Stimulated activated CD8-positive, alpha-beta memory T cell treated with anti-CD3 and anti-CD28 coated beads, Interleukin-12 subunit alpha, Interleukin-12 subunit beta, amount 100 ng/mL, for 24 hours (primary cell): ENCODE data around the gene KATNA1.
"Not testable (repeated sequence)": the region's sequence is repeated elsewhere in the genome, so short reads cannot be mapped to it uniquely, and the experiment has no call there.

ENCODE experiments used
- DNase-seq: peaks from one replicate; pipeline ENCODE4 v3.0.0-alpha.2; 2020; ENCODE audit errors: extremely low read depth

The KATNA1 gene

GRCh38 chr6:149648148-149649145 lies at the start of gene KATNA1:
Gene KATNA1 (minus strand): TSS chr6:149648714. CDS start chr6:149638547, 10,167 bp downstream.
- peak; percentile 72 for DNase-seq

- no peak for DNase-seq
These were observed 49.7 kb upstream of the KATNA1 start for GRCh38 chr6:149698175-149698574.

- no peak for DNase-seq
These were observed 48.4 kb upstream of the KATNA1 start for GRCh38 chr6:149696901-149697300.

GRCh38 chr6:149694921-149695320 lies 46.4 kb upstream of the KATNA1 start:
- DNase-seq, result no peak

GRCh38 chr6:149691201-149691600 lies 42.7 kb upstream of the KATNA1 start:
- no peak for DNase-seq

GRCh38 chr6:149686230-149686629 lies 37.7 kb upstream of the KATNA1 start:
- DNase-seq, result no peak

GRCh38 chr6:149683256-149683859 lies 34.8 kb upstream of the KATNA1 start:
- no peak for DNase-seq

- not testable (repeated sequence) for DNase-seq
These were observed 33.3 kb upstream of the KATNA1 start for GRCh38 chr6:149681845-149682244.

- no peak for DNase-seq
These were observed 32.7 kb upstream of the KATNA1 start for GRCh38 chr6:149681209-149681608.

- DNase-seq, result no peak
These were observed 32.0 kb upstream of the KATNA1 start for GRCh38 chr6:149680503-149680902.

GRCh38 chr6:149672265-149672664 lies 23.8 kb upstream of the KATNA1 start:
- DNase-seq, result not testable (repeated sequence)

GRCh38 chr6:149660028-149660427 lies 11.5 kb upstream of the KATNA1 start:
- DNase-seq, result no peak

GRCh38 chr6:149657441-149657840 lies 8.9 kb upstream of the KATNA1 start:
- no peak for DNase-seq

- no peak for DNase-seq
These were observed 2.5 kb upstream of the KATNA1 start for GRCh38 chr6:149651056-149651455.

- no peak for DNase-seq
These were observed 1.9 kb downstream of the KATNA1 start for GRCh38 chr6:149646599-149646998.

GRCh38 chr6:149642829-149643580 lies 5.5 kb downstream of the KATNA1 start:
- DNase-seq, result no peak

- DNase-seq, result no peak
These were observed 12.4 kb downstream of the KATNA1 start for GRCh38 chr6:149636124-149636523.

- no peak for DNase-seq
These were observed 14.2 kb downstream of the KATNA1 start for GRCh38 chr6:149634315-149634714.

- DNase-seq, result no peak
These were observed 19.5 kb downstream of the KATNA1 start for GRCh38 chr6:149628875-149629510.

GRCh38 chr6:149627672-149628071 lies 20.8 kb downstream of the KATNA1 start:
- no peak for DNase-seq

- DNase-seq, result no peak
These were observed 32.7 kb downstream of the KATNA1 start for GRCh38 chr6:149615805-149616204.

GRCh38 chr6:149614337-149614736 lies 34.2 kb downstream of the KATNA1 start:
- no peak for DNase-seq
